ENCODE results near the gene FIGNL2.

- TF ChIP-seq POLR2A (IDR thresholded peaks at IDR 0.05), result no peak
- TF ChIP-seq, protein P1, sequence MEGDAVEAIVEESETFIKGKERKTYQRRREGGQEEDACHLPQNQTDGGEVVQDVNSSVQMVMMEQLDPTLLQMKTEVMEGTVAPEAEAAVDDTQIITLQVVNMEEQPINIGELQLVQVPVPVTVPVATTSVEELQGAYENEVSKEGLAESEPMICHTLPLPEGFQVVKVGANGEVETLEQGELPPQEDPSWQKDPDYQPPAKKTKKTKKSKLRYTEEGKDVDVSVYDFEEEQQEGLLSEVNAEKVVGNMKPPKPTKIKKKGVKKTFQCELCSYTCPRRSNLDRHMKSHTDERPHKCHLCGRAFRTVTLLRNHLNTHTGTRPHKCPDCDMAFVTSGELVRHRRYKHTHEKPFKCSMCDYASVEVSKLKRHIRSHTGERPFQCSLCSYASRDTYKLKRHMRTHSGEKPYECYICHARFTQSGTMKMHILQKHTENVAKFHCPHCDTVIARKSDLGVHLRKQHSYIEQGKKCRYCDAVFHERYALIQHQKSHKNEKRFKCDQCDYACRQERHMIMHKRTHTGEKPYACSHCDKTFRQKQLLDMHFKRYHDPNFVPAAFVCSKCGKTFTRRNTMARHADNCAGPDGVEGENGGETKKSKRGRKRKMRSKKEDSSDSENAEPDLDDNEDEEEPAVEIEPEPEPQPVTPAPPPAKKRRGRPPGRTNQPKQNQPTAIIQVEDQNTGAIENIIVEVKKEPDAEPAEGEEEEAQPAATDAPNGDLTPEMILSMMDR (IDR thresholded peaks at IDR 0.05), result no peak
Measured at GRCh38 chr12:51838036-51838435, 10.5 kb downstream of the FIGNL2 start.

Data from body of pancreas (tissue), 4 donors.